Gastrocnemius medialis (tissue), 4 donors: ENCODE results near the gene ITGA11.

ENCODE experiments used
- CTCF ChIP-seq, 5 experiments: fragments of 450-650 bp in 3 of 5; fragments of 200-600 bp in 2 of 5; sonication (generic) in 2 of 5; IDR thresholded peaks in 4 of 5; conservative IDR thresholded peaks in 1 of 5; 1 replicate in 4 of 5; 2 replicates in 1 of 5; pipeline ENCODE4 v1.5.1; 2016 to 2019; ENCODE audit warnings: antibody characterized with exemption in 5 of 5, mild to moderate bottlenecking in 3 of 5, moderate library complexity in 3 of 5
- POLR2A ChIP-seq, 2 donors: fragments of 450-650 bp; IDR thresholded peaks; one replicate each; pipeline ENCODE4 v1.6.1; 2017; ENCODE audit warnings: antibody characterized with exemption in 2 of 2, mild to moderate bottlenecking in 2 of 2, moderate library complexity in 2 of 2

- no peak for TF ChIP-seq POLR2A (IDR thresholded peaks at IDR 0.05)
- TF ChIP-seq CTCF (IDR thresholded peaks at IDR 0.05 in 4 of 5, conservative IDR thresholded peaks at IDR 0.05 in 1 of 5), result no peak
Measured at GRCh38 chr15:68440136-68440535, 8.2 kb upstream of the ITGA11 start.
